Peyer's patch (tissue), 4 donors: Measurements from ENCODE around the gene SC5D.

Source experiments
- CTCF ChIP-seq, 6 experiments: fragments of 450-650 bp in 4 of 6; fragments of 200-600 bp in 2 of 6; sonication (generic) in 1 of 6; IDR thresholded peaks; one replicate each; pipeline ENCODE4 v1.5.1; 2017 to 2019; ENCODE audit warnings: antibody characterized with exemption in 6 of 6, mild to moderate bottlenecking in 3 of 6, moderate library complexity in 1 of 6
- POLR2A ChIP-seq, 2 donors: fragments of 450-650 bp; IDR thresholded peaks; one replicate each; pipeline ENCODE4 v1.5.1; 2017; ENCODE audit warnings: antibody characterized with exemption in 2 of 2, mild to moderate bottlenecking in 2 of 2, moderate library complexity in 2 of 2

DNA sequence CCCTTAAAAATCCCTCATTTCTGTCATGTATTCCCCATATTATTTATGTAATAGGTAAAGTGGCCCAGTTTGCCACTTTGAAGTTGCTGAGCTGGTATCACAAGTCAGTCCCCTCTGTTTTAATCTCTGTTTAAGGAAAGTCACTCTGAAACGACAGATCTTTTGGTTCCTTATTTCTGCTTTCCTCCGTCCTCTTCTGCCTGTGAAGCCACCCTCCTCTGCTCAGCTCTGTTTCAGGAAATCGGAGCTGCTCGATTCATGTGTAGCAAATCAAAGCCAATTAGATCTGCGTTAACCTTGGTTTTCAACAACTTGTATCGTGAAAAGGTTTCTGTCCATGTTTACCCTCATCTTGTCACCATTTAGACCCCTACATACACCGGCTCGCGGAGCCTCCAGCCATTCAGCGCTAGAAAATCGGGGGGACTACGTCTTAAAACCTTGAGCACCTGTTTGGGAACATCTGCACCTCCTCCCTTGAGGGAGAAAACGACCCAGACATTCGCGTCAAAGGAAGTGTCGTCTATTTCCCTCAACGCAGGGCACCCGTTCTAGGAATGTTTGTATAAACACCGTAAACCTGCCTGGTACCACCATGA, 576 bp upstream of the SC5D start:
- TF ChIP-seq CTCF (IDR thresholded peaks at IDR 0.05) (no peak), POLR2A (IDR thresholded peaks at IDR 0.05) (no peak)
